ENCODE results near the gene ZSWIM6. TPM values are rescaled to one million over a fixed set of nuclear protein-coding genes. Genes with fewer than 3 reads are reported as not detected.

Gene ZSWIM6
- total and polyA plus RNA-seq, 2 of the 4 experiments (the other 2 are of a cell fraction) = 10.8 to 14.1 TPM

GRCh38 chr5:61402970-61403900 is 71.2 kb downstream of the ZSWIM6 start:
- no peak overlapping the region for H2AFZ ChIP-seq (replicated peaks; ENCODE audit: low read length, poor library complexity)
- H4K20me1 ChIP-seq (ENCODE audit: insufficient read depth, low read length) = peaks cover 68% of the 10 kb centered on the region
- ChIA-PET POLR2A (ENCODE audit: unreplicated experiment) (no interaction called here), CTCF (interaction anchor here (0.6 kb wide), 1 partner anchor 109 kb away, joined by 3 read pairs; no protein-coding TSS in a partner anchor)
- no peak for DNase-seq
- intact Hi-C loops (cut with micrococcal nuclease) = loop anchor here (10.0 kb wide), 2 partner anchors 128 to 238 kb away; partner anchors contain the start of gene SMIM15
- in situ Hi-C loops (cut with MboI; ENCODE audit: low sequenced_read_pairs) = no loop called here
- H4K8ac ChIP-seq (ENCODE audit: low read depth in 2 of 2, low read length in 2 of 2) = no peak overlapping the region
- H3K9ac ChIP-seq (ENCODE audit: low read depth, low read length) = no peak overlapping the region
- no peaks in the 10 kb centered on the region for H3K27me3 ChIP-seq (ENCODE audit: control insufficient read depth, insufficient read depth, low read length)
- no peak overlapping the region for H3K4me2 ChIP-seq (ENCODE audit: low read depth, low read length)
- H3K9me3 ChIP-seq (ENCODE audit: control insufficient read depth, insufficient read depth, low read length) = no peaks in the 10 kb centered on the region
- no peak overlapping the region for H3K4ac ChIP-seq (ENCODE audit: low read depth, low read length)
- dilution Hi-C loops (cut with HindIII; ENCODE audit: low sequenced_read_pairs, unreplicated experiment) = no loop called here
- H2BK5ac ChIP-seq (ENCODE audit: low read depth, low read length, poor library complexity, severe bottlenecking) = no peak overlapping the region
- H2BK15ac ChIP-seq (ENCODE audit: low read depth, low read length) = no peak overlapping the region
- ATAC-seq (ENCODE audit: low read depth) = no peak
- no peak overlapping the region for H3K56ac ChIP-seq (ENCODE audit: extremely low read depth, insufficient read depth, low read length)
- H2AK9ac ChIP-seq (replicated peaks; ENCODE audit: low read depth, low read length, poor library complexity) = no peak overlapping the region
- H3K4me3 ChIP-seq (ENCODE audit: insufficient read depth, low read depth, low read length) = no peak overlapping the region
- H3K23ac ChIP-seq (ENCODE audit: low read depth, low read length) = 0 out of 2 replicates have a peak overlapping the region, but pooled peaks have one; percentile 44
- no peak overlapping the region for H2BK20ac ChIP-seq (ENCODE audit: low read depth, low read length)
- no peak overlapping the region for H2AK5ac ChIP-seq (ENCODE audit: low read depth, low read length)
- H4K5ac ChIP-seq (ENCODE audit: low read depth, low read length) = no peak overlapping the region
- 0 out of 2 replicates have a peak overlapping the region, but pooled peaks have one; percentile 30 for H3K14ac ChIP-seq (replicated peaks; ENCODE audit: low read depth, low read length)
- H3K9me1 ChIP-seq (ENCODE audit: insufficient read depth, low read length) = peaks cover 6% of the 10 kb centered on the region
- no peaks in the 10 kb centered on the region for H3K36me3 ChIP-seq (ENCODE audit: control insufficient read depth, insufficient read depth, low read length)
- no peak overlapping the region for H4K91ac ChIP-seq (ENCODE audit: insufficient read depth, low read depth, low read length)
- 0 out of 2 replicates have a peak overlapping the region, but pooled peaks have one; percentile 61 for H3K18ac ChIP-seq (ENCODE audit: low read depth, low read length)
- H3K79me1 ChIP-seq (ENCODE audit: low read depth in 1 of 2, low read length in 2 of 2) = peaks cover 23 to 66% of the 10 kb centered on the region in 2 experiments
- no peak overlapping the region for H2BK120ac ChIP-seq (ENCODE audit: low read depth, low read length)
- BruUV-seq (replicated peaks) = no TSS peak
- H3K27ac ChIP-seq (ENCODE audit: insufficient read depth, low read length) = peak overlapping the region; percentile 17; the same call in 1 of the 2 replicates
- WGBS, 2 experiments (ENCODE audit: extremely low coverage in 2 of 2, insufficient read length in 1 of 2) = no CpG with 5 or more reads among the region's 4 CpGs
- H3K4me1 ChIP-seq (ENCODE audit: control insufficient read depth, insufficient read depth, low read length) = peaks cover 15% of the 10 kb centered on the region
- no peak for TF ChIP-seq CEBPB (IDR thresholded peaks at IDR 0.05; ENCODE audit: low read depth, low read length)
- no peak for TF ChIP-seq USF2 (IDR thresholded peaks at IDR 0.05; ENCODE audit: low read depth, low read length)
- no peak for TF ChIP-seq FOS (IDR thresholded peaks at IDR 0.05; ENCODE audit: low read depth, low read length)
- TF ChIP-seq RFX5 (IDR thresholded peaks at IDR 0.05; ENCODE audit: low read depth, low read length) = no peak
- TF ChIP-seq, protein P1, sequence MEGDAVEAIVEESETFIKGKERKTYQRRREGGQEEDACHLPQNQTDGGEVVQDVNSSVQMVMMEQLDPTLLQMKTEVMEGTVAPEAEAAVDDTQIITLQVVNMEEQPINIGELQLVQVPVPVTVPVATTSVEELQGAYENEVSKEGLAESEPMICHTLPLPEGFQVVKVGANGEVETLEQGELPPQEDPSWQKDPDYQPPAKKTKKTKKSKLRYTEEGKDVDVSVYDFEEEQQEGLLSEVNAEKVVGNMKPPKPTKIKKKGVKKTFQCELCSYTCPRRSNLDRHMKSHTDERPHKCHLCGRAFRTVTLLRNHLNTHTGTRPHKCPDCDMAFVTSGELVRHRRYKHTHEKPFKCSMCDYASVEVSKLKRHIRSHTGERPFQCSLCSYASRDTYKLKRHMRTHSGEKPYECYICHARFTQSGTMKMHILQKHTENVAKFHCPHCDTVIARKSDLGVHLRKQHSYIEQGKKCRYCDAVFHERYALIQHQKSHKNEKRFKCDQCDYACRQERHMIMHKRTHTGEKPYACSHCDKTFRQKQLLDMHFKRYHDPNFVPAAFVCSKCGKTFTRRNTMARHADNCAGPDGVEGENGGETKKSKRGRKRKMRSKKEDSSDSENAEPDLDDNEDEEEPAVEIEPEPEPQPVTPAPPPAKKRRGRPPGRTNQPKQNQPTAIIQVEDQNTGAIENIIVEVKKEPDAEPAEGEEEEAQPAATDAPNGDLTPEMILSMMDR (conservative IDR thresholded peaks at IDR 0.05; ENCODE audit: low read depth, low read length) = no peak
- no peak for TF ChIP-seq NFE2L2 (IDR thresholded peaks at IDR 0.05; ENCODE audit: low read depth, low read length)
- no peak for TF ChIP-seq BHLHE40 (IDR thresholded peaks at IDR 0.05; ENCODE audit: low read depth, low read length)
- TF ChIP-seq ELK1 (IDR thresholded peaks at IDR 0.05; ENCODE audit: borderline replicate concordance, low read depth, low read length) = no peak
- no peak for TF ChIP-seq MAFK (IDR thresholded peaks at IDR 0.05; ENCODE audit: low read depth, low read length)
- TF ChIP-seq POLR2A (IDR thresholded peaks at IDR 0.05; ENCODE audit: low read depth, low read length) = no peak
- TF ChIP-seq MAZ (IDR thresholded peaks at IDR 0.05; ENCODE audit: borderline replicate concordance, low read depth, low read length) = no peak
- no peak for TF ChIP-seq RCOR1 (IDR thresholded peaks at IDR 0.05; ENCODE audit: insufficient replicate concordance, low read length)
- no peak for TF ChIP-seq MXI1 (IDR thresholded peaks at IDR 0.05; ENCODE audit: borderline replicate concordance, low read depth, low read length)
- TF ChIP-seq CHD1 (IDR thresholded peaks at IDR 0.05; ENCODE audit: low read depth, low read length) = no peak
